ENCODE data around the gene CACNA2D1.

- TF ChIP-seq POLR2AphosphoS5 (IDR thresholded peaks at IDR 0.05; ENCODE audit: low read depth, low read length) (no peak), TAF1 (IDR thresholded peaks at IDR 0.05; ENCODE audit: borderline replicate concordance, insufficient read depth, low read length) (no peak), REST (IDR thresholded peaks at IDR 0.05; ENCODE audit: insufficient read depth in 1 of 2, low read depth in 2 of 2, low read length in 2 of 2) (no peak), SIN3A (IDR thresholded peaks at IDR 0.05; ENCODE audit: borderline replicate concordance, insufficient read depth, low read length) (no peak), FOXP2 (optimal IDR thresholded peaks at IDR 0.05; ENCODE audit: borderline replicate concordance, extremely low read depth, extremely low read length, insufficient read depth) (no peak)
Measured at GRCh38 chr7:82015751-82016150, 427.8 kb downstream of the CACNA2D1 start.
